GM12875 (cell line): ENCODE measurements around the gene HAGHL.
"Not testable (repeated sequence)": the region's sequence is repeated elsewhere in the genome, so short reads cannot be mapped to it uniquely, and the experiment has no call there.

Experiments used
- H3K4me3 ChIP-seq: one replicate; pipeline ENCODE4 v1.5.1; 2011; ENCODE audit warnings: low read depth, low read length, control low read depth
- TF ChIP-seq, protein P1 (sequence below): IDR thresholded peaks from 2 replicates; pipeline ENCODE4 v1.5.1; 2011; ENCODE audit warnings: low read depth, mild to moderate bottlenecking, control low read depth, inconsistent platforms, low read length, moderate library complexity, borderline replicate concordance; ENCODE audit not compliant: insufficient read depth

Gene HAGHL

GRCh38 chr16:749010-749409, 22.1 kb downstream of the HAGHL start:
- TF ChIP-seq, protein P1, sequence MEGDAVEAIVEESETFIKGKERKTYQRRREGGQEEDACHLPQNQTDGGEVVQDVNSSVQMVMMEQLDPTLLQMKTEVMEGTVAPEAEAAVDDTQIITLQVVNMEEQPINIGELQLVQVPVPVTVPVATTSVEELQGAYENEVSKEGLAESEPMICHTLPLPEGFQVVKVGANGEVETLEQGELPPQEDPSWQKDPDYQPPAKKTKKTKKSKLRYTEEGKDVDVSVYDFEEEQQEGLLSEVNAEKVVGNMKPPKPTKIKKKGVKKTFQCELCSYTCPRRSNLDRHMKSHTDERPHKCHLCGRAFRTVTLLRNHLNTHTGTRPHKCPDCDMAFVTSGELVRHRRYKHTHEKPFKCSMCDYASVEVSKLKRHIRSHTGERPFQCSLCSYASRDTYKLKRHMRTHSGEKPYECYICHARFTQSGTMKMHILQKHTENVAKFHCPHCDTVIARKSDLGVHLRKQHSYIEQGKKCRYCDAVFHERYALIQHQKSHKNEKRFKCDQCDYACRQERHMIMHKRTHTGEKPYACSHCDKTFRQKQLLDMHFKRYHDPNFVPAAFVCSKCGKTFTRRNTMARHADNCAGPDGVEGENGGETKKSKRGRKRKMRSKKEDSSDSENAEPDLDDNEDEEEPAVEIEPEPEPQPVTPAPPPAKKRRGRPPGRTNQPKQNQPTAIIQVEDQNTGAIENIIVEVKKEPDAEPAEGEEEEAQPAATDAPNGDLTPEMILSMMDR: no peak

DNA sequence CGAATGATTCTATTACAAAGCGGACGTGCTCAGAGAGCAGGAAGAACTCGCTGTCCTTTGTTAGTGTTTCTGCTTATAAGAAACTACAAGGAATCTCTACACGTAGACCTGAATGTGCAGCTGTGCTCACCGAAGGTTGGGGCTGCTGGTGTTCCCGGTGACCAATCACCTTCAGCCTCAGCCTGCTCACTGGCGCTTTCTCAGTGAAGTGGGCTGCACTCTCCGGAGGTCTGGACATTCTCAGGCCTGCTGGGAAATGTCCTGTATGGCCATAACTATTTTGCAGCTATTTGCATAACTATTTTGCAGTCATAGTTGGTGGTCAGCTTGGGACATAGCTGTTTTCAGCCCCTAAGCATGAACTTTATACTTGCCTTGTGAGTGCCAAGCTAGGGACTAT, 23.6 kb downstream of the HAGHL start:
- TF ChIP-seq, protein P1: no peak
- no peak overlapping the region for H3K4me3 ChIP-seq

More at GRCh38 chr16:749010-749409, 22.1 kb downstream of the HAGHL start:
- no peak overlapping the region for H3K4me3 ChIP-seq

GRCh38 chr16:751152-752006, 24.5 kb downstream of the HAGHL start:
- H3K4me3 ChIP-seq: no peak overlapping the region
- TF ChIP-seq, protein P1: no peak

- TF ChIP-seq, protein P1: no peak
- H3K4me3 ChIP-seq: no peak overlapping the region
These were observed 25.1 kb downstream of the HAGHL start for GRCh38 chr16:752007-752312.

DNA sequence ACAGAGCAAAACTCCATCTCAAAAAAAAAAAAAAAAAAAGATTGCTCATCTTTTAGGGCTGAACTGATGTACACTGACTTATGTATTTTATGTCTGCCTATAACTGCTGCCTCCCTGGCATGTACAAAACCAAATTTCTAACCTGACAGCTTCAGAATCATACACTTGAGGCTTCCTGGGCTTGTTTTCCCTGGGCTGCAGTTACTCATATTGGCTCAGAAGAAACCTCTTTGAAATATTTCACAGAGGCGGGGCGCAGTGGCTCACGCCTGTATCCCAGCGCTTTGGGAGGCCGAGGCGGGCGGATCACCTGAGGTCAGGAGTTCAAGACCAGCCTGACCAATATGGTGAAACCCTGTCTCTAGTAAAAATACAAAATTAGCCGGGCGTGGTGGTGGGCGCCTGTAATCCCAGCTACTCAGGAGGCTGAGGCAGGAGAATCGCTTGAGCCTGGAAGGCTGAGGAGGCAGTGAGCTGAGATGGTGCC, 27.3 kb downstream of the HAGHL start:
- H3K4me3 ChIP-seq: not testable (repeated sequence)

- TF ChIP-seq, protein P1: no peak
- no peak overlapping the region for H3K4me3 ChIP-seq
These were observed 27.8 kb downstream of the HAGHL start for GRCh38 chr16:754656-755055.

- TF ChIP-seq, protein P1: no peak
These were observed 29.5 kb downstream of the HAGHL start for GRCh38 chr16:756428-756827.

More at GRCh38 chr16:756428-756827, 29.5 kb downstream of the HAGHL start:
- no peak overlapping the region for H3K4me3 ChIP-seq
